NCI-H446 treated with DMSO at 0.1 percent for 48 hours (cell line): ENCODE data around the gene APMAP.
A peak's percentile ranks its signal among the peaks of the same experiment; 100 is the strongest.
"Not testable (repeated sequence)": the region's sequence is repeated elsewhere in the genome, so short reads cannot be mapped to it uniquely, and the experiment has no call there.

Source experiments
- DNase-seq: peaks from one replicate; lab custom pipeline; 2025; lab: John Stamatoyannopoulos, UW

Gene APMAP

DNA sequence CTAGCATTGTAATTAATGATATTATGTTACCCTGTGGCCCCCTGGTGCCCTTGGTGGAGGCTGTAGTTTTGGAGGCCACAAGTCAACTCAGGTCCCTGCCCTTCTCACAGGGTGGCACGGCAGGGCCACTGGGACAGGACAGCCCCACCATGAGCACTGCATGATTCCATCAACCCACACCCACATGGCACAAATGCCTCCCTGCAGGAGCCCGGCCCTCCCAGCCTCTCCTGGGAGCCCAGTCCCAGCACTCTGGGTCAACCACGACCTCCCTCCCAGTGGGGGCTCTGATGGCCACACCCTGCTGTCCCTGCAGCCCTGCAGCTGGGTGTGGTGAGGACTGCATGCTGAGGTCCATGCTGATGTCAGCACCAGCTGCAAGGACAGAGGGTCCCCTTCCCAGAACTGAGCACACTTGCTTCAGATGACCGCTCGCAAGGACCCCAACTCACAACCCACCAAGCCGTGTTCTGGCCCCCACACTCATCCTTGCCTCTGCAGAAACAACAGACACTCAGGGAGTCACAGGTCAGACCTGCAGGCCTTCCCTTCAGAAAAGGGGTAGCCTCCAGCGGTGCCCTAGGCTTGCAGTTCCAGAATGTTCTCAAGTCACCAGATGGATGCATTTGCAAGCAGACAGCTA lies 59.2 kb downstream of the APMAP start:
- DNase-seq = no peak

DNA sequence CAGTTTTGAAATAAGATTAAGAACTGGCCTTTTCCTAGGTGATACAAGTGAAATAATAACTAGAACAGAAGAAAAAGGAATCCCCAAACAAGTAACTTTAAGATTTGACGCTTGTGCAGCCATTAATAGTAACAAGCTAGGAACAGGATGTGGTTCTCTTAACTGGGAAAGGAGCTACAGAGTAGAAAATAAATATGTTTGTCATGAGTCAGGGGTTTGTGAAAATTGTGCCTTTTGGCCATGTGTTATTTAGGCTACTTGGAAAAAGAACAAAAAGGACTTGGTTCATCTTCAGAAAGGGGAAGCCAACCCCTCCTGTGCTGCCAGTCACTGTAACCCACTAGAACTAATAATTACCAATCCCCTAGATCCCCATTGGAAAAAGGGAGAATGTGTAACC lies 60.7 kb downstream of the APMAP start:
- DNase-seq = not testable (repeated sequence)

DNA sequence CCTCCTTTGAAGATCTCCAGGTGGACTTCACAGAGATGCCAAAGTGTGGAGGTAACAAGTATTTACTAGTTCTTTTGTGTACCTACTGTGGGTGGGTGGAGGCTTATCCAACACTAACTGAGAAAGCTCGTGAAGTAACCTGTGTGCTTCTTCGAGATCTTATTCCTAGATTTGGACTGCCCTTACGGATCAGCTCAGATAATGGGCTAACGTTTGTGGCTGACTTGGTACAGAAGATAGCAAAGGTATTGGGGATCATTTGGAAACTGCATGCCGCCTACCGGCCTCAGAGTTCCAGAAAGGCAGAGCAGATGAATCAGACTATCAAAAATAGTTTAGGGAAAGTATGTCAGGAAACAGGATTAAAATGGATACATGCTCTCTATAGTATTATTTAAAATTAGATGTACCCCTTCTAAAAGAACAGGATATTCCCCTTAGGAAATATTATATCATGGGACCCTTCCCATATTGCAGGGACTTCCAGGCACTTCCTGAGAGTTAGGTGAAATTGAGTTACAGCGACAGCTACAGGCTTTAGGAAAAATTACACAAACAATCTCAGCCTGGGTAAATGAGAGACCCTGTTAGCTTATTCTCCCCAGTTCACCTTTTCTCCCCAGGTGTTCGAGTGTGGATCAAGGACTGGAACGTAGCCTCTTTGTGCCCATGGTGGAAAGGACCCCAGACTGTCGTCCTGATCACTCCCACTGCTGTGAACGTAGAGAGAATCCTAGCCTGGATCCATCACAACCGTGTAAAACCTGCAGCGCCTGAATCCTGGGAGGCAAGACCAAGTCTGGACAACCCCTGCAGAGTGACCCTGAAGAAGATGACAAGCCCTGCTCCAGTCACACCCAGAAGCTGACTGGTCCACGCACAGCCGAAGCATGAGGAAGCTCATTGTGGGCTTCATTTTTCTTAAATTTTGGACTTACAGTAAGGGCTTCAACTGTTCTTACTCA lies 61.5 kb downstream of the APMAP start:
- DNase-seq = not testable (repeated sequence)

DNA sequence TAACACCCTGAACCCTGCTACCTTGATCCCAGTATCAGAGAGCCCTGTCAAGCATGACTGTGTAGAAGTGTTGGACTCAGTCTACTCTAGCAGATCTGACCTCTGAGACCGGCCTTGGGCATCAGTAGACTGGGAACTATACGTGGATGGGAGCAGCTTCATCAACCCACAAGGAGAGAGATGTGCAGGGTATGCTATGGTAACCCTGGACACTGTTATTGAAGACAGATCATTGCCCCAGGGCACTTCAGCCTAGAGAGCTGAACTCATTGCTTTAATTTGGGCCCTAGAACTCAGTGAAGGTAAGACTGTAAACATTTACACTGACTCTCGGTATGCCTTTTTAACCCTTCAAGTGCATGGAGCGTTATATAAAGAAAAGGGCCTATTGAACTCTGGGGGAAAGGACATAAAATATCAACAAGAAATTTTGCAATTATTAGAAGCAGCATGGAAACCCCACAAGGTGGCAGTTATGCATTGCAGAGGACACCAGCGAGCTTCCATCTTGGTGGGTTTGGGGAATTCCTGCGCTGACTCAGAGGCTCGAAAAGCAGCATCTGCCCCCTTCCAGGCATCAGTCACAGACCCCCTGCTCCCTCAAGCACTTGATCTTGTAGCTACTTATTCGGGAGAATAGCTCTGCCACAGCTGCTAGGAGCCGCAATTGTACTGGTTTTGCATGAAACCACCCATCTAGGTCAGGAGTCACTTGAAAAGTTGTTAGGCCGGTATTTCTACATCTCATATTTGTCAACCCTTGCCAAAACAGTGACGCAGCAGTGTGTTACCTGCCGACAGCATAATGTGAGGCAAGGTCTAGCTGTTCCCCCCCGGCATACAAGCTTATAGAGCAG lies 62.5 kb downstream of the APMAP start:
- DNase-seq = not testable (repeated sequence)

DNA sequence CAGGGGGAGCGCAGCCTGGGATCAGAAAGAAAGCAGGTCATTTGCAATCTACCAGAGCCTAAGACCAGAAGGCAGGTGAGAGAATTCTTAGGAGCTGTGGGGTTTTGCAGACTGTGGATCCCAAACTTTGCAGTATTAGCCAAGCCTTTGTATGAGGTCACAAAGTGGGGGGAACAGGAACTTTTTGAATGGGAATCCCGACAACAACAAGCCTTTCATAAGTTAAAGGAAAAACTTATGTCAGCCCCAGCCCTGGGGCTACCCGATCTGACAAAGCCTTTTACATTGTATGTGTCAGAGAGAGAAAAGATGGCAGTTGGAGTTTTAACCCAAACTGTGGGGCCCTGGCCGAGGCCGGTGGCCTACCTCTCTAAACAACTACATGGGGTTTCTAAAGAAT lies 63.3 kb downstream of the APMAP start:
- not testable (repeated sequence) for DNase-seq

- DNase-seq = not testable (repeated sequence)
Observed at GRCh38 chr20:24920706-24921105, 71.8 kb downstream of the APMAP start.

DNA sequence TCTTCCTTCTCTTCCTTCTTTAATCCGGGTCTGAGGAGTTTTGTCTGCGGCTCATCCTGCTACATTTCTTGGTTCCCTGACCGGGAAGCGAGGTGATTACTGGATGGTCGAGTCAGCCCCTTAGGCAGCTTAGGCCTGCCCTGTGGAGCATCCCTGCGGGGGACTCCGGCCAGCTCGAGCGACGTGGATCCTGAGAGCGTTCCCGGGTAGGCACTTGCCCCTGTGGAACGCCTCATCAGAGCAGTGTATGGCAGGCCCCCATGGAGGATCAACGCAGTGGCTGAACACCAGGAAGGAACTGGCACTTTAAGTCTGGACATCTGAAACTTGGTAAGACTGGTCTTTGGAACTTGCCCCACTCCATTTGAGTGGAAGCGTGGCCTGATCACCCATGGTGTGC lies 72.9 kb downstream of the APMAP start:
- not testable (repeated sequence) for DNase-seq

- no peak for DNase-seq
Observed at GRCh38 chr20:24918579-24919566, 73.7 kb downstream of the APMAP start.

DNA sequence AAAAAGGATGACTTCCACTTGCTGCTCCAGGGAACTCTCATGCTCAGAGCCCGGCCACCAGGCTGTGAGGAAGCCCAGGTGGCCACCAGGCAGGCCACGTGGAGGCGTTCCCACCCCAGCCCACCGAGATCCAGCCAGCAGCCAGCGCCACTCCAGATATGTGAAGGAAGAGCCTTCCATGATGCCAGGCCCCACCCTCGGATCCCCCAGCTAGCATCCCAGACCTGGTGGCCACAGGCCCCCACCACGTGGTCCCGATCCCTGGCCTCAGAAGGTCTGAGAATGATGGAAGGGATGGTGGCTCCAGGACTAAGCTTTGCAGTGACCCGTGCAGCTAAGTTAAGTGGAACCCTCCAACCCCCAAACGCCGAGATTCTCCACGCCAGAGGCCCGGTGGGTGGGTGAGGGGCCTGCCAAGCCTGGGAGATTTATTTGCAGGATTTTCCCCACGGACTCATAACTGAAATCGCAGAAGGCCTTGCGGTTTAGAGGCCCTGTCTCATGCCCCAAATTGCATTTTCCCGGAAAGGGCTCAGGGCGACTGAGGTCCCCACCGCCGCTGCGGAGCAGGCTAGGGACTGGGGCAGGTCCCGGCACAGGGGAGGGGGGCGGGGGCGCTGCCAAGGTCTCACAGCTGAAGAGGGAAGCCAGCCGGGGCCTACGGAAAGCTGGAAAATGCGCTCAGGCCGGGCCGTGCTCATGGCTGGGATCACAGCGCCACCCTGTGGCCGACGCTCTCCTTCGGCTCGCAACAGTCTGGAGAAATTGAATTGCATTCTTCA lies 74.6 kb downstream of the APMAP start:
- DNase-seq = peak; percentile 25

DNA sequence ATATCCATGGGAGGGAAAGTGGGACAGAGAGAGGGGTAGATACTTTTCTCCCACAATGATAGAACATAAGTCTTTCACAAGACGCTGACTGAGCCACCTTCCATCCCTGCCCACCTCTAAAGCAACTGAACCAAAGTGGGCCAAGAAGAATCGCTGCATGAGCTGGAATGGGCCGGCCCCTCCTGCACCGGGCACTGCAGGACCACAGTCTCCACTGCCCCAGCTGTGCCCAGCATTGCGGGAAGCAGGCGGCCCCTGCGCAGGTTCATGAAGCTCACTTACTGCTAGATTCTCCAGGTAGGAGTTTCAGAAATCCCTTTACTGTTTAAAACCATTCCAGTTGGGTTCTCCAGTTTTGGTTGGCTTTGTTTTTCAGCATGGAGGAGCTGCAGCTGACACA lies 75.5 kb downstream of the APMAP start:
- DNase-seq = no peak

- no peak for DNase-seq
Observed at GRCh38 chr20:24916412-24916811, 76.1 kb downstream of the APMAP start.

- DNase-seq = no peak
Observed at GRCh38 chr20:24915892-24916291, 76.7 kb downstream of the APMAP start.

GRCh38 chr20:24915440-24915839 lies 77.1 kb downstream of the APMAP start:
- DNase-seq = no peak

DNA sequence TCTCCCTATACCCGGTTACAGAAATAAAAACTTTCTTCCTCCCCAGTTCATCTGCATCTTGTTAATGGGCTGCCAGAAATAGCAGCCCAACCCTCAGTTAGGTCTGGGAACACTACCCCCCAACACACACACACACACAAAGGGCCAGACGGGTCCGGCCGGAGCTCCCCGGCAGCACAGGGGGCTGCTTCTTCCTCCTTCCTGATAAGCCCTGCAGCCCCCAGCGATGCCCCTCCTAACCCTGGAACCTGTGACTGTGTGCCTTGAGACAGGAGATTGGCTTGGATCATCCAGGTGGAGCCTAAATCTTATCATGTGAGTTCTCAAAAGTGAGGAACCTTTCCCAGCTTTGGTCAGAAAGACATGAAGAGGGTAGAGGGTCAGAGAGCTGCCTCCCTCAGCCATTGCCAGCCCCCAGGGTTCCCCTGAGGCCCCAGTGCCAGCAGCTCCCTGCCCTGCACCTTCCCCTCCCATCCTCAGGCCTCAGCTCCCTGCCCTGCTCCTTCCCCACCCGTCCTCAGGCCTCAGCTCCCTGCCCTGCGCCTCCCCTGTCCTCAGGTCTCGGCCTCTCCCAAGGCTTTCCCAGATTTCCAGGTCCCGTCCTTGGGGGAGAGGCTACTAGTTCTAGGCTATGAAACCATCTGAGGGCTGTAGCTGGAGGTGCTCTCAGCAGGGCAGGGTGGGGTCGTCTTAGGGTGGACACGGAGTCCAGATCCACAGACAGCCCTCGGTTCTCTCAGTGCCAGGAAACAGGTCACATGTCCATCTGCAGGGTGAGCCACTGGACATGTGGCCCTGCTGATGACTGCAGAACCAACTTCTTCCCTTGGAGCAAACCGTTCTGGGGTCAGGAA lies 77.9 kb downstream of the APMAP start:
- no peak for DNase-seq

- no peak for DNase-seq
Observed at GRCh38 chr20:24913076-24913628, 79.4 kb downstream of the APMAP start.
